ENCODE results near the gene TEX35. TPM values are rescaled to one million over a fixed set of nuclear protein-coding genes. Genes with fewer than 3 reads are reported as not detected.

Gene TEX35
- total RNA-seq, 1 experiment from 2014 or later = not detected

- BruUV-seq (replicated peaks) = no TSS peak
- no peaks in the 10 kb centered on the region for H3K4me1 ChIP-seq (replicated peaks; ENCODE audit: insufficient read depth)
- POLR2A ChIA-PET (ENCODE audit: unreplicated experiment) = no interaction called here
These were observed 29.5 kb upstream of the TEX35 start for GRCh38 chr1:178483251-178483957.

GRCh38 chr1:178484698-178485225, 28.1 kb upstream of the TEX35 start:
- H3F3A ChIP-seq (ENCODE audit: insufficient read depth, low read depth) = no peaks in the 10 kb centered on the region
- no peak overlapping the region for H3K27ac ChIP-seq
- no peaks in the 10 kb centered on the region for H3K9me3 ChIP-seq (ENCODE audit: insufficient read depth, low read depth)
- intact Hi-C loops (cut with micrococcal nuclease; ENCODE audit: unreplicated experiment) = no loop called here
- DNase-seq = no peak
- no peaks in the 10 kb centered on the region for H3K9me2 ChIP-seq (ENCODE audit: insufficient read depth)
- H3K79me2 ChIP-seq (ENCODE audit: low read depth) = no peaks in the 10 kb centered on the region
- no peaks in the 10 kb centered on the region for H3K27me3 ChIP-seq (ENCODE audit: insufficient read depth, low read depth)
- POLR2A ChIA-PET (ENCODE audit: unreplicated experiment) = no interaction called here
- BruUV-seq (replicated peaks) = no TSS peak
- H4K20me1 ChIP-seq (ENCODE audit: insufficient read depth) = no peaks in the 10 kb centered on the region
- H3K4me2 ChIP-seq = no peak overlapping the region
- H3K4me3 ChIP-seq = no peak overlapping the region
- TF ChIP-seq CTCF (conservative IDR thresholded peaks at IDR 0.05) = no peak
- no peak for TF ChIP-seq EZH2 (IDR thresholded peaks at IDR 0.05; ENCODE audit: low read depth)
- H2AFZ ChIP-seq = no peak overlapping the region
- H3K36me3 ChIP-seq (ENCODE audit: low read depth) = no peaks in the 10 kb centered on the region
- no peaks in the 10 kb centered on the region for H3K4me1 ChIP-seq (replicated peaks; ENCODE audit: insufficient read depth)
- CTCF ChIA-PET = no interaction called here

More at GRCh38 chr1:178483251-178483957, 29.5 kb upstream of the TEX35 start:
- no peak for TF ChIP-seq CTCF (conservative IDR thresholded peaks at IDR 0.05)
- TF ChIP-seq EZH2 (IDR thresholded peaks at IDR 0.05; ENCODE audit: low read depth) = no peak
- Histone ChIP-seq H3K9me3 (ENCODE audit: insufficient read depth, low read depth) (no peaks in the 10 kb centered on the region), H2AFZ (no peak overlapping the region), H3K27ac (no peak overlapping the region), H3K36me3 (ENCODE audit: low read depth) (no peaks in the 10 kb centered on the region), H3K4me2 (no peak overlapping the region), H4K20me1 (ENCODE audit: insufficient read depth) (no peaks in the 10 kb centered on the region), H3K27me3 (ENCODE audit: insufficient read depth, low read depth) (no peaks in the 10 kb centered on the region), H3K79me2 (ENCODE audit: low read depth) (no peaks in the 10 kb centered on the region), H3K9me2 (ENCODE audit: insufficient read depth) (no peaks in the 10 kb centered on the region), H3F3A (ENCODE audit: insufficient read depth, low read depth) (no peaks in the 10 kb centered on the region), H3K4me3 (no peak overlapping the region)
- no peak for DNase-seq
- CTCF ChIA-PET = no interaction called here
- intact Hi-C loops (cut with micrococcal nuclease; ENCODE audit: unreplicated experiment) = no loop called here

GRCh38 chr1:178485541-178485981, 27.3 kb upstream of the TEX35 start:
- TF ChIP-seq EZH2 (IDR thresholded peaks at IDR 0.05; ENCODE audit: low read depth) (no peak), CTCF (conservative IDR thresholded peaks at IDR 0.05) (no peak)
- CTCF ChIA-PET = no interaction called here
- POLR2A ChIA-PET (ENCODE audit: unreplicated experiment) = no interaction called here

More at GRCh38 chr1:178485541-178485981, 27.3 kb upstream of the TEX35 start:
- intact Hi-C loops (cut with micrococcal nuclease; ENCODE audit: unreplicated experiment) = no loop called here
- Histone ChIP-seq H3K27me3 (ENCODE audit: insufficient read depth, low read depth) (no peaks in the 10 kb centered on the region), H3F3A (ENCODE audit: insufficient read depth, low read depth) (no peaks in the 10 kb centered on the region), H3K9me3 (ENCODE audit: insufficient read depth, low read depth) (no peaks in the 10 kb centered on the region), H3K9me2 (ENCODE audit: insufficient read depth) (no peaks in the 10 kb centered on the region), H4K20me1 (ENCODE audit: insufficient read depth) (no peaks in the 10 kb centered on the region), H3K4me2 (no peak overlapping the region), H3K27ac (no peak overlapping the region), H3K4me1 (replicated peaks; ENCODE audit: insufficient read depth) (no peaks in the 10 kb centered on the region), H2AFZ (no peak overlapping the region), H3K79me2 (ENCODE audit: low read depth) (no peaks in the 10 kb centered on the region), H3K4me3 (no peak overlapping the region), H3K36me3 (ENCODE audit: low read depth) (no peaks in the 10 kb centered on the region)
- DNase-seq = no peak
- BruUV-seq (replicated peaks) = no TSS peak
